ENCODE measurements around the gene STX8.
"Not testable (repeated sequence)": the region's sequence is repeated elsewhere in the genome, so short reads cannot be mapped to it uniquely, and the experiment has no call there.

STX8 gene

DNA sequence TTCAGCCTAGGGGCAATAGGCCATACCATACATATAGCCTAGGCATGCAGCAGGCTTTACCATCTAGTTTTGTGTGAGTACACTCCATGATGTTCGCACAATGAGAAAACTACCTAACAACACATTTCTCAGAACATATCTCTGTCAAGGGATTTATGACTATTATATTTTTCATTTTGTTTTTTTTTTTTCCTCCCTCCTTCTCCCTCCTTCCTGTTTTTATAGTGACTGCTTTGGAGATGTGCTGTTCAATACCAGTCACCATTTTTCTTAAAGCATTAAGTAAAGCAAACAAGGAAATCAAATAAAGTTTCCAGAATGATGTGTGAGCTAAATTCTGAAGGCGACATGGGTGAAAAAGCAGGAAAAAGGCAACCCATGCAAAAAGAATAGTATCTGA is 194.6 kb downstream of the STX8 start:
- no peak for DNase-seq

GRCh38 chr17:9380361-9380760 is 195.3 kb downstream of the STX8 start:
- DNase-seq: no peak

DNA sequence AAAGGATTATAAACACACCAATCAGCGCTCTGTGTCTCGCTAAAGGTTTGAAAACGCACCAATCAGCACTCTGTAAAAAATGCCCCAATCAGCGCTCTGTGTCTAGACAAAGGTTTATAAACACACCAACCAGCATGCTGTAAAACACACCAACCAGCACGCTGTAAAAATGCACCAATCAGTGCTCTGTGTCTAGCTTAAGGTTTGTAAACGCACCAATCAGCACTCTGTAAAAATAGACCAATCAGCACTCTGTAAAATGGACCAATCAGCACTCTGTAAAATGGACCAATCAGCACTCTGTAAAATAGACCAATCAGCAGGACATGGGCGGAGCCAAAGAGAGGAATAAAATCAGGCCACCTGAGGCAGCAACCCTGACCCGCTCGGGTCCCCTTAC is 199.4 kb downstream of the STX8 start:
- DNase-seq: not testable (repeated sequence)

GRCh38 chr17:9371019-9371418 is 204.6 kb downstream of the STX8 start:
- DNase-seq: peak; percentile 91

- DNase-seq: peak; percentile 61
Observed at GRCh38 chr17:9370467-9370866, 205.2 kb downstream of the STX8 start.

GRCh38 chr17:9368631-9369030 is 207.0 kb downstream of the STX8 start:
- no peak for DNase-seq

GRCh38 chr17:9367156-9367555 is 208.5 kb downstream of the STX8 start:
- DNase-seq: no peak

- DNase-seq: no peak
Observed at GRCh38 chr17:9364837-9365430, 210.7 kb downstream of the STX8 start.

DNA sequence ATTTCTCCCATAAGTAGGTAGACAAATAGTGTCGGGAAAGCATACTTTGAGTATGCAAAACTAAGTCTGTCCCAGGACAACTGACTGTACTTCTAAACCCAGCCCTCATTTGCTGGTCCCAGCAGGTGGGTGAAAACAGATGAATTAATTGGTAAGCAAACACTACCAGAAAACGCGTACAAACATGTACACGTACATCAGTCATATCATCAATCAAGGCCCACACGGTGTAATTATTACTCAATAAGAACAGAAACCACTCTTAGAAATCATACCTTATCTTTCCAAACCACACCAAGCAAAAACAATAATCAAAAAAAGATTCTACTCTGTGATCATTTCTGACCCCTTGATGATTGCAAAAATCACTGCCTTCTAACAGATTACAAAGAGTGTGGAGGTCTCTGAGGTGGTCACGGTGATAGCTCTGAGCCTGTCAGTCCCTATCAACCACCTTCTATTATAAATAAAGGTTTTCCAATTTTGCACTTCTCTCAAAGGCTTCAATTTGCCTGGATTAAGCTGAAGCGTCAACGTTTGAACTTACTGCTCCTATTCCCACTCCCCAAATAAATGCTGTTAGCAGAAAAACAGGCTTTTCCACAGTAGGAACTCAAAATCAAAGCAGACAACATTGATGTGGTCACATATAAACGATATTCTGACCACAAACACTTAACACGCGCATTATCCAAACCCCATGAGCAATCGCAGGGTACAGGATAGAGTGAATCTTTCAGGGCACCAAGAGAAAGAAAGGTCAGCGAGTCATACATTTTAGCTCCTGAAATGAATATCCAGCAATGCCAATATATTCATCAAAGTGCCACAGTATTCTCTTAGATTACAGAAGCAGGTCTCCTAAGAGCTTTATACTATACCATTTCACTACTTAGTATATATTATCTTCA is 211.9 kb downstream of the STX8 start:
- DNase-seq: peak; percentile 51

GRCh38 chr17:9361188-9361955 is 214.2 kb downstream of the STX8 start:
- peak; percentile 71 for DNase-seq

DNA sequence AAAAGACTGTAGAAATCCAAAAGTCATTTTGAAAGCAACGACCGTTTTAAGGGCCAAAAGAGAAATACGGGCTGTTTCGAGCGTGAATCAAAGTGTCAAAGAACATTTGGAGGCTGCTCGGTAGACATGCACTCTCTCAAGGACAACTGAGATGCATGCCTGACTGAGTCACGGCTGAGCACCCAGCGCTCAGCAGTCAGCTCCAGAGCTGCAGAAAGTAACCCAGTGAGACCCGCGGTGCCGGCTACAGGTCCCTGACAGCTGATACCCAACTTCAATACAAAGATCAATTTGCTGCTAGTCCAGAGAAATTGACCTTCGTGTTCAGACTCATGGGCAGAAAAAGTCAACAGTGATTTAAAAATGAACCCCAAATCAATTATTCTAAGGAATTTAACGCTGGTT is 214.9 kb downstream of the STX8 start:
- peak; percentile 32 for DNase-seq

DNA sequence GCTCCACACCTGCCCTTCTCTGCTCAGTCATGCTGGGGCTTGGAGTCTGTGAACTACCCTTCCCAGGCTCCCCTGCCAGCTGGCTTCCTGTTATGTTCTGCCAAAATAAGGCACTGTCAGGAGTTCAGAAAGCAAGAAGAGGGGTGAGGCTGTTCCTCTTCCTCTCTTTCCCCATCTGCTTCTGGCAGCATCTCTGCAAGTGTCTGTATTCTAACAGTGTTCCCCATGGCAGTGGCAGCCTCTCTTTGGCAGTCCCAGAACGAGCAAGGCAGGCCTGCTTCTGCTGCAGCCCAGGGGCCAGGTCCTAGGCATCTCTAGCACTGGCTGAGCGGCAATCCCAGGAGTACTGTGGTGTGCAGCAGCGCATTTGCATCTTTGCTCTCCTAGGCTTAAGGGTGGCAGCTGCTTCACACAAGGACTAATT is 219.1 kb downstream of the STX8 start:
- DNase-seq: no peak

- DNase-seq: no peak
Observed at GRCh38 chr17:9355846-9356245, 219.8 kb downstream of the STX8 start.

DNA sequence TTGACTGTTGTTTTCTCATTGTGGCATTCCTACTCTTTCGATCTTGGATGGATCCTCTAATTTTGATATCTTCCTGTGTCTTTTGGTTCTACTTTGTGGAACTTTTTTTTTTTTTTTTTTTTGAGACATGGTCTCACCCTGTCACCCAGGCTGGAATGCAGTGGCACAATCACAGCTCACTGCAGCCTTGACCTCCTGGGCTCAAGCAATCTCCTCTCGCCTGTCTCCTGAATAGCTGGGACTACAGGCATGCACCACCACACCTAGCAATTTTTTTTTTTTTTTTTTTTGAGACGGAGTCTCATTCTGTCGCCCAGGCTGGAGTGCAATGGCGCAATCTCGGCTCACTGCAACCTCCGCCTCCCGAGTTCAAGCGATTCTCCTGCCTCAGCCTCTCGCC is 220.4 kb downstream of the STX8 start:
- DNase-seq: not testable (repeated sequence)

DNA sequence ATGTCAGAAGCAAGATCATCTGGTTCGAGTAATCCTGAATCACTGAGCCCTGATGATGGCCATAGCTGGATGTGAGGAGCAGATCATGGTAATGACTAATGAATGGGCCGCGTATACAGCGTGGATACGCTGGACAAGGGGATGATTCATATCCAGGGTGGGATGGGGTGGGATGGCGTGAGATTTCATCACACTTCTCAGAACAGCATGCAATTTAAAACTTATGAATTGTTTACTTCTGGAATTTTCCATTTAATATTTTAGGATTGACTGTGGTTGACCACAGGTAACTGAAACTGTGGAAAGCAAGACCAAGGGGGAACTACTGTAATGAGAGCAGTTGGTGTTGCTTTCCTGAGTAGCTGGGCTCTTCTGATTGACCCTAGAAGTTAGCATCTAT is 225.5 kb downstream of the STX8 start:
- DNase-seq: peak; percentile 98

GRCh38 chr17:9346296-9346926 is 229.2 kb downstream of the STX8 start:
- peak; percentile 89 for DNase-seq

DNA sequence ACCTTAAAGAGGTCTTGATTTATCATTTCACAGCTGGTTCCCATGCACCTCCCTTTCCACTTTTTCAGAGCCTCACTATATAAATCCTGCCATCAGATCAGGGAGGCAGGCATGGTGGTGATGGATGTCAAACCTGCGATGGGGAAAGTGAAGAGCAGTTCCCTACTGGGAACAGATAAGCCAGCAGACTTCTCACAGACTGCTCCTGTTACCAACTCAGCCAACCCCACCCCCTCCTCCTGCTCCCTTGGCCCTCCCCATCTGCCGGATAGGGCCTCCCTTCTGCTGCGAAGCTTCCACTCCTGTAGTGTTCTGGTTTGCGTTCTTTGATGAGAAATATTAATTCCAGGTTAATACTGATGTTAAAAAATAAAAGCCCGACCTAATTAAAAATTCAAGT is 232.1 kb downstream of the STX8 start:
- peak; percentile 30 for DNase-seq

GRCh38 chr17:9342225-9342624 is 233.4 kb downstream of the STX8 start:
- no peak for DNase-seq

GRCh38 chr17:9339958-9340357 is 235.7 kb downstream of the STX8 start:
- DNase-seq: no peak

DNA sequence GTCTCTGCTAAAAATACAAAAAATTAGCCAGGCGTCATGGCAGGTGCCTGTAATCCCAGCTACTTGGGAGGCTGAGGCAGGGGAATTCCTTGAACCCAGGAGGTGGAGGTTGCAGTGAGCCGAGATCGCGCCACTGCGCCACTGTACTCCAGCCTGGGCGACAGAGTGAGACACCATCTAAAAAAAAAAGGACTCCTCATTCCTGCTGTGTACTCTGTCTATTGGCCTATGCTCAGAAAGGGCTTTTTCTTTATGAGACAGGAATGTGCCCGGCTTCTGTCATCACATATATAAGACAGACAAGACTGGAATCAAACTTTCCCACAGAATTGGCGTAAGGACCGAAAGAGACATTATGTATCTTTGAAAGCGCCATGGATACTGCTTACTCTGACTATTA is 236.1 kb downstream of the STX8 start:
- DNase-seq: not testable (repeated sequence)

DNA sequence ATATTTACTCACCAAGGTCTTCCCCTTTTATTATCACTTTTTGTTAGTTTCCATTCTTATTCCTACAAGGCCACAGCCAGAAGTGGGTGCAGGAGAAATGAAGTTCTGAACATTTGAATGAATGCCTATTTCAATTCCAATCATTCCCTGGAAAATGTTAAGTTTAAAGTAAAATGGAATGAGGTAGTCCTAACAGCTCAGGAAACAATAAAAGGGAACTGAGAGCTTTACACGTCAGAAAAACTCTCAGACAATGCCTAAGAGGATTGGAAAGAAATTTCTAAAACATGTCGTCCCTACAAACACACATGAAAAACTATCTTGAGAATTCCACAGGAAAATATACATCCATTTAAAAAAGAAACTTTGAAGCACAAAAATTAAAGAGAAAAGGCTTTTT is 238.8 kb downstream of the STX8 start:
- DNase-seq: no peak

GRCh38 chr17:9334536-9335446 is 240.8 kb downstream of the STX8 start:
- no peak for DNase-seq
